GM18505 (cell line): ENCODE data around the gene HIRIP3.

Experiments
- ATAC-seq: cut with Tn5 transposase; IDR thresholded peaks from one replicate; pipeline ENCODE4 v1.9.1; 2021; ENCODE audit not compliant: unreplicated experiment
- POLR2A ChIP-seq: IDR thresholded peaks from 4 replicates; pipeline ENCODE4 v1.6.1; 2011; ENCODE audit warnings: borderline replicate concordance; ENCODE audit not compliant: insufficient read depth, insufficient read length; ENCODE audit errors: extremely low read depth

The HIRIP3 gene

DNA sequence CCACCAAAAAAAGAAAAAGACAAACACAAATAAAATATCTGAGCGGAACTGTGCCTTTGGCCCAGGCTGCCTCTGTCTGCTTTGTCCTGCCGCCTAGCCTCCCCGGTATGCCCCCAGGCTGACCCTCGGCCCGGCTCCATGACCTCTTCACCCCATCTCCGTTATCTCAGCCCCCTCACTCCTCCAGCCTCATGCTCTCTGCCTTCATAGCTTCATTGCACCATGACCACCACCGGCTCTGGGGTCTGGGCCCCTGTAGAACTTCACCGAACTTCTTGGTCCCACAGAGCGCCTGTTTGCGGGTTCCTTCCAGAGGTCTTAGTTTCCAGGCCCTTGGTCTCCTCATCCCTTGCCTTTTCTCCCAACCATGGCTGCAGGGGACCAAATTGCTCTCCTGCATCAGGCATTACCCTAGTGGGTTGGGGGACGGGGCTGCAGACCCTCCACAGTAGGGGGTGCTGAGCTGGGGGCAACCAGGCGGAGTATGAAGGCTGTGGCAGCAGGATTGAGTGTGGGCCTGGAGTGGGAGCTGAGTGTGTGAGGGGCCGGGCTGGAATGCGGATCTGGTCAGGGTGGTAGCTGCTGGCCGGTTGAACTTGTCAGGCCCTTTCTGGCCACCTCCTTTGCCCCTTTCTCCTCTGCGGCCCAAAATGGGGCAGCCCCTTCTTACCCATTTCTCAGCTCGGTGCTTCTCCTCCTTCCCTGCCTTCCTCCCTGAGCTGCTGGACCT, 6.9 kb downstream of the HIRIP3 start:
- ATAC-seq = no peak
- no peak for TF ChIP-seq POLR2A

DNA sequence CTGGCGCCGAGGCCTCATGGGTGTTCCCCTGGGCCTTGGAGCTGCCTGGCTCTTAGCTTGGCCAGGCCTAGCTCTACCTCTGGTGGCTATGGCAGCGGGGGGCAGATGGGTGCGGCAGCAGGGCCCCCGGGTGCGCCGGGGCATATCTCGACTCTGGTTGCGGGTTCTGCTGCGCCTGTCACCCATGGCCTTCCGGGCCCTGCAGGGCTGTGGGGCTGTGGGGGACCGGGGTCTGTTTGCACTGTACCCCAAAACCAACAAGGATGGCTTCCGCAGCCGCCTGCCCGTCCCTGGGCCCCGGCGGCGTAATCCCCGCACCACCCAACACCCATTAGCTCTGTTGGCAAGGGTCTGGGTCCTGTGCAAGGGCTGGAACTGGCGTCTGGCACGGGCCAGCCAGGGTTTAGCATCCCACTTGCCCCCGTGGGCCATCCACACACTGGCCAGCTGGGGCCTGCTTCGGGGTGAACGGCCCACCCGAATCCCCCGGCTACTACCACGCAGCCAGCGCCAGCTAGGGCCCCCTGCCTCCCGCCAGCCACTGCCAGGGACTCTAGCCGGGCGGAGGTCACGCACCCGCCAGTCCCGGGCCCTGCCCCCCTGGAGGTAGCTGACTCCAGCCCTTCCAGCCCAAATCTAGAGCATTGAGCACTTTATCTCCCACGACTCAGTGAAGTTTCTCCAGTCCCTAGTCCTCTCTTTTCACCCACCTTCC, 7.9 kb downstream of the HIRIP3 start:
- no peak for ATAC-seq
- no peak for TF ChIP-seq POLR2A

DNA sequence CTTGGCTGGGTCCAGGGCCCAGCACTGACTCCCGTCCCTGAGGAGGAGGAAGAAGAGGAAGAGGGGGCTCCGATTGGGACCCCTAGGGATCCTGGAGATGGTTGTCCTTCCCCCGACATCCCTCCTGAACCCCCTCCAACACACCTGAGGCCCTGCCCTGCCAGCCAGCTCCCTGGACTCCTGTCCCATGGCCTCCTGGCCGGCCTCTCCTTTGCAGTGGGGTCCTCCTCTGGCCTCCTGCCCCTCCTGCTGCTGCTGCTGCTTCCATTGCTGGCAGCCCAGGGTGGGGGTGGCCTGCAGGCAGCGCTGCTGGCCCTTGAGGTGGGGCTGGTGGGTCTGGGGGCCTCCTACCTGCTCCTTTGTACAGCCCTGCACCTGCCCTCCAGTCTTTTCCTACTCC, 8.5 kb downstream of the HIRIP3 start:
- no peak for TF ChIP-seq POLR2A
- ATAC-seq = no peak

DNA sequence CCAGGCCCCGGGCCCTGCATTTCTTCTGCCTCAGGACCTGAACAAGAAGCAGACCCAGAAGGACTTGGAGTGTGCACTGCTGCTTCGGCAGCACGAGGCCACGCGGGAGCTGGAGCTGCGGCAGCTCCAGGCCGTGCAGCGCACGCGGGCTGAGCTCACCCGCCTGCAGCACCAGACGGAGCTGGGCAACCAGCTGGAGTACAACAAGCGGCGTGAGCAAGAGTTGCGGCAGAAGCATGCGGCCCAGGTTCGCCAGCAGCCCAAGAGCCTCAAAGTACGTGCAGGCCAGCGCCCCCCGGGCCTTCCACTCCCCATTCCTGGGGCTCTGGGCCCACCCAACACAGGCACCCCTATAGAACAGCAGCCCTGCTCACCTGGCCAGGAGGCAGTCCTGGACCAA, 9.2 kb downstream of the HIRIP3 start:
- no peak for TF ChIP-seq POLR2A
- ATAC-seq = no peak

DNA sequence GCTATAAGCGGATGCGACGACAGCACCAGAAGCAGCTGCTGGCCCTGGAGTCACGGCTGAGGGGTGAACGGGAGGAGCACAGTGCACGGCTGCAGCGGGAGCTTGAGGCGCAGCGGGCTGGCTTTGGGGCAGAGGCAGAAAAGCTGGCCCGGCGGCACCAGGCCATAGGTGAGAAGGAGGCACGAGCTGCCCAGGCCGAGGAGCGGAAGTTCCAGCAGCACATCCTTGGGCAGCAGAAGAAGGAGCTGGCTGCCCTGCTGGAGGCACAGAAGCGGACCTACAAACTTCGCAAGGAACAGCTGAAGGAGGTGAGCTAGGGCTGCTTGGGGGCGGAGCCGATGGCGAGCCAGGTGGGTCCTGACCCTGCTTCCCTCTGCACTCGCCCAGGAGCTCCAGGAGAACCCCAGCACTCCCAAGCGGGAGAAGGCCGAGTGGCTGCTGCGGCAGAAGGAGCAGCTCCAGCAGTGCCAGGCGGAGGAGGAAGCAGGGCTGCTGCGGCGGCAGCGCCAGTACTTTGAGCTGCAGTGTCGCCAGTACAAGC, 10.1 kb downstream of the HIRIP3 start:
- no peak for ATAC-seq
- no peak for TF ChIP-seq POLR2A

- ATAC-seq = no peak
- TF ChIP-seq POLR2A = no peak
Measured at GRCh38 chr16:29984764-29985147, 10.7 kb downstream of the HIRIP3 start.

DNA sequence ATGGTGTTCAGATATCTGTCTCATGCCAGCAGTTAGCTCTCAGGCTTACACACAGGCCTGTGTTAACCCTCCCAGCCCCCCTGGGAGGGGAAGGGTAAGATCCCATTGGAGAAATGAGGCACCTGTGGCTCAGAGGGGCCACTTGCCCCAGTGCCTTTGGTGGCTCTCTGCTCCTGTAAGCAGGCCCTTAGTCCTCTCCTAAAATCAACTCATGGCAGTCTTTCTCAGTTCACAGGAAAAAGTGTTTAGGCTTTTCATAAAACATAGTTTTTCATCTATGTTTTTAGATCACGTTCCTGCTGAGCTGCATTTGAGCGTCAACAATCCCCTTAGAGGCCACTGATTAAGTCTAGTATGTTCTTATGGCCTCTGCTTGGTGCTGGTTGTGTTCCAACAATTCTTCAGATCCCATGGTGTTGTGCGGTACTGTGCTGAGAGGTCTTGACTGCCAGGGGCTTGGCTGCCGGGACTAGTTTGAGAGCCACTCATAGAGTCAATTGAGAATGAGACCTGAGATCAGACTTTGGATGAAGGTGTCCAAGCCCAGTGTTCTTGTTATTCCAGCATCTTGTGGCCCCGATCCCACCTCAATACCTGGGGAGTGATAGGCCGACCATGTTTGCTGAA, 11.2 kb downstream of the HIRIP3 start:
- TF ChIP-seq POLR2A = no peak
- no peak for ATAC-seq

DNA sequence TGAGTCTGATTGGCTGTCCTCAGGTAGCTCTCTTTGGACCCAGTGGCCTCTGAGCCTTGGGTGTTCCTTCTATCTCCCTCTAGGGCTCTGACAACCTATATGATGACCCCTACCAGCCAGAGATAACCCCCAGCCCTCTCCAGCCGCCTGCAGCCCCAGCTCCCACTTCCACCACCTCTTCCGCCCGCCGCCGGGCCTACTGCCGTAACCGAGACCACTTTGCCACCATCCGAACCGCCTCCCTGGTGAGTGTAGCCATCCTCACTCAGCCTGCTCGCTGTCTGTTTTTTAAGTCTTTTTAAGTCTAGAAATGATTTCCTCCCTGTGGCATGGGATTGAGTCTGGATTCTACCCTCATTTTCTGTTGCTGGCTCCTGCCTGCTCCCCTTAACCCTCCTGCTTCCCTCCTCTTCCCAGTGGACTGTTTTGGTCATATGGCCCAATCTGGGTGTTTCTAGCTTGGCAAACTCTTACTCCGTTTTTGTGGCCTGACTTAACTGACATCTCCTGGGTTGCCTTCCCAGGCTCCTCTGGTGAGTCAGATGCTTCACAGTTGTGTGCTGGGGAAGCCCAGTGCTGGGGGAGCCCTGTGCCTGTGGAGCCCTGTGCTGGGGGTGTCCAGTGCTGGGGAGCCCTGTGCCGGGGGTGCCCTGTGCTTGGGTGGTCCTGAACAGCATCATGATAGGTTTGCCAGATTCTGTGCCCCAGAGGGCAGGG, 11.8 kb downstream of the HIRIP3 start:
- no peak for TF ChIP-seq POLR2A
- ATAC-seq = no peak

DNA sequence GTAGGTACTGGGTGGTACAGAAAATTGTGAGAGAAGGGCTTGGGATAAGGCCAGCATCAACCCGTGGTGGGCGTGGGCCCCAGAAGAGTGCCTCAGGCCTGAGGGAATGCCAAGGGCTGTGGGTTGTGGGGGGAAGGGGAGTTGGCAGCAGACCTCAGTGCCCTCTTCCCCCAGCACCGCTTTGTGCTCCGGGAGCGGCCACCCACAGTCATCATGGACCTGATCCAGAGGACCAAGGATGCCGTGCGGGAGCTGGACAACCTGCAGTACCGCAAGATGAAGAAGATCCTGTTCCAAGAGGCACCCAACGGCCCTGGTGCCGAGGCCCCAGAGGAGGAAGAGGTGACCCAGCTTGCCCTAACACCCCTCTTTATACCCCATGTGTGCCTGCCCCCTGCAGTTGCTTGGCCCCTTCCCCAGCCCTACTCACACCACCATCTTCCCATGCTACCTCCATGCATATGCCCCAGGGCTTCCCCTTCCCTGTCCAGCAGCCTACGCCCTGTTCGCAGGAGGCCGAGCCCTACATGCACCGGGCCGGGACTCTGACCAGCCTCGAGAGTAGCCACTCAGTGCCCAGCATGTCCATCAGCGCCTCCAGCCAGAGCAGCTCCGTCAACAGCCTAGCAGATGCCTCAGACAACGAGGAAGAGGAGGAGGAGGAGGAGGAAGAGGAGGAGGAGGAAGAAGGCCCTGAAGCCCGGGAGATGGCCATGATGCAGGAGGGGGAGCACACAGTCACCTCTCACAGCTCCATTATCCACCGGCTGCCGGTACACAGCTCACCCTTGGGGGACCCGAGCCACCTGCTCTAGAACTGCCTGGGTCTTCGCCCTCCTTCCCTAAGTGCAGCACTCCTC, 12.6 kb downstream of the HIRIP3 start:
- no peak for TF ChIP-seq POLR2A
- no peak for ATAC-seq

DNA sequence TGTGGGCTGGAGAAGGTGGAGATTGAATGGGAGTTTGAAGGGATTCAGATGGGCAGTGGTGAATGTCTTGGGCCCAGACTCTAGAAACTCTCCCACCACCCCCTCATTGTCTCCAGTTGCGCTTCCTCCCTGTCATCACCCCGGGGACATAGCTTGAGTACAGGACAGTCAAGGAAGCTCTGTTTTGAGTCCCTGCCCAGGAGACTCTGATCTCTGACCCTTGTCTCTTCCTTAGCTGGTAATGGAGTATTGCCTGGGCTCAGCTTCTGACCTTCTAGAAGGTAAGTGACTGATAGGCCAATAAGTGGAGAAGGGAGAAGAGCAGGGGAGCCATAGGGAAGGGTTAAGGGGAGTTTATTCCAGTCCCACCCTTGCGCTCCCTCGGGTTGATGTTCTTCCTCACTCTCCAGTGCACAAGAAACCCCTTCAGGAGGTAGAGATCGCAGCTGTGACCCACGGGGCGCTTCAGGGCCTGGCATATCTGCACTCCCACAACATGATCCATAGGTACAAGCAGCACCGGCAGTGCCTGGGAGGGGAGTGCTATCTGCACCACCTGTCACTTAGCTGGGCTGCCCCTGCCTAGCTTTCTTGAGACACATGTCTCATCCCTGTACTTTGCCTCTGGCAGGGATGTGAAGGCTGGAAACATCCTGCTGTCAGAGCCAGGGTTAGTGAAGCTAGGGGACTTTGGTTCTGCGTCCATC, 16.7 kb downstream of the HIRIP3 start:
- no peak for ATAC-seq
- no peak for TF ChIP-seq POLR2A

DNA sequence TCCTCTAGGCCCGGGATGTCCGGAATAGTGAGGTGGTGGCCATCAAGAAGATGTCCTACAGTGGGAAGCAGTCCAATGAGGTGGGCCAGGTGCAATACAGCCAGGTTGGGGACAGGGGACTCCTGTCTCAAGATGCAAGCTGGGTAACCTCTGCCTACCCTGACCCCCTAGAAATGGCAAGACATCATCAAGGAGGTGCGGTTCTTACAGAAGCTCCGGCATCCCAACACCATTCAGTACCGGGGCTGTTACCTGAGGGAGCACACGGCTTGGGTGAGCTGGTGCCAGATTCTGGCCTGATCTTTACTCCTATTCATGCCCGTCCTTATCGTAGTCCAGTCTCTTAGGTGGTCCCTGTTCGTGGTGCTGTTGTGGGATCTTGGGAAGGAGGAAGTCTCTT, 17.3 kb downstream of the HIRIP3 start:
- no peak for TF ChIP-seq POLR2A

DNA sequence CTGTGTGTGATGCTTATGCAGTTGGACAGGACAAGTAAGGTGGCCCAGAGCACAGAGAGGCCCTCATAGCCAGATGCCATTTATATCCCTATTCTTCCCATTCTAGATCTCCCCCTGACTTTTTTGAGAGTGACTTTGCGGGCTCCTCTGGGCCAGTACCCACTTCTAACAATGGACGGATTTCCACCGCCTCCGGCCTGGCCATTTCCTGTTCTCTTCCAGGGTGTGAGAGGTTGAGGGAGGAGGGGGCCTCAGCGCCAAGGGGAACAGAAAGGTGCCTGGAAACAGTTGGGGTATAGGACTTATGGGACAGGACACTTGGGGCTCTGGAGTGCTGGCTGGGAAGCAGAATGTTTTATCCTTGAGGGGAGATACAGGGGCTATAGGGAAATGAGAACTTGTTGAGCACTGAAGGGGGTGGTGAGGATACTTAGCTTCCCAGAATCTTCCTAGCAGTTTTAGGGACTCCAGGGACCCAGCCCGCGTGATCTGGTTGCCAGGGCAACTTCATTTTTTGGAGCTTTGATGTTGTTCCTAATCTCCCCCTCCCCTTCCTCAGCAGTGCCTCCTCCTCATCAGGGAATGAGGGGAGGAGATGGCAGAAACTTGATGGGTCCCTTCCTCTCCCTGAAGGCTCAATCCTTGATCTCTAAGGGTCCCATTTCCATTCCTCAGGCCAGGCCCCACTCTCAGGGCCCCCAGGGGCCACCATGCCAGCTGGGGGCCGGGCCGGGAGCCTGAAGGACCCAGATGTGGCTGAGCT, 18.2 kb downstream of the HIRIP3 start:
- TF ChIP-seq POLR2A = no peak
- no peak for ATAC-seq

More for the DNA sequence above, 17.3 kb downstream of the HIRIP3 start:
- ATAC-seq = no peak
